HepG2 (cell line): ENCODE measurements around the gene BABAM2. TPM values are rescaled to one million over a fixed set of nuclear protein-coding genes. Genes with fewer than 3 reads are reported as not detected.

Experiments used
- NRL ChIP-seq: sonication (generic); formaldehyde crosslinking; IDR thresholded peaks from 2 replicates; pipeline ENCODE4 v1.5.0; 2020; ENCODE audit warnings: missing genetic modification reagents, mild to moderate bottlenecking, moderate library complexity, borderline replicate concordance
- RFX3 ChIP-seq: IDR thresholded peaks from 2 replicates; pipeline ENCODE4 v1.6.1; 2016; ENCODE audit warnings: missing biosample characterization, missing genetic modification reagents
- SNAPC4 ChIP-seq: sonication (generic); formaldehyde crosslinking; IDR thresholded peaks from 2 replicates; pipeline ENCODE4 v1.4.0; 2020; ENCODE audit warnings: mild to moderate bottlenecking, missing genetic modification reagents
- ZNF644 ChIP-seq: IDR thresholded peaks from 2 replicates; pipeline ENCODE4 v1.6.1; 2016; ENCODE audit warnings: low read depth
- ZSCAN20 ChIP-seq: sonication (generic); formaldehyde crosslinking; IDR thresholded peaks from 2 replicates; pipeline ENCODE4 v1.4.0; 2020; ENCODE audit warnings: missing genetic modification reagents, mild to moderate bottlenecking, borderline replicate concordance
- polyA plus RNA-seq, 8 experiments: library from polyadenylated mRNA; depleted of rRNA in 3 of 8; stranded (reverse) in 7 of 8; unstranded in 1 of 8; fragments of >200 nt; fragmentation: Illumina TruSeq in 4 of 8; extraction: Trizol in 4 of 8; gene quantifications; 2 replicates each; pipeline versions ENCODE4 v1.2.1 to v1.2.3, GENCODE V29; 2011 to 2016; ENCODE audit warnings: low read depth in 4 of 8, missing spikeins in 1 of 8, mixed read lengths in 1 of 8; ENCODE audit not compliant: insufficient read depth in 1 of 8
- total RNA-seq, 5 experiments: library from RNA; depleted of rRNA; stranded (reverse); fragments of >200 nt; fragmentation: Illumina TruSeq; extraction: Trizol; gene quantifications; 2 replicates each; pipeline ENCODE4 v1.2.3, GENCODE V29; 2016; ENCODE audit warnings: low read depth in 1 of 5
- TF ChIP-seq, protein P1 (sequence below): fragments of 450-650 bp; IDR thresholded peaks from 2 replicates; pipeline ENCODE4 v1.6.1; 2017
- TF ChIP-seq, protein P2 (sequence below): sonication (generic); formaldehyde crosslinking; IDR thresholded peaks from 2 replicates; pipeline ENCODE4 v1.8.0; 2022; ENCODE audit warnings: missing genetic modification reagents, mild to moderate bottlenecking, borderline replicate concordance
- TF ChIP-seq, protein P3 (sequence below): sonication (generic); formaldehyde crosslinking; IDR thresholded peaks from 2 replicates; pipeline ENCODE4 v1.8.0; 2022; ENCODE audit warnings: low read depth, missing genetic modification reagents

Gene BABAM2
- total and polyA plus RNA-seq, 2 of the 13 experiments (the other 11 are each of a cell fraction or from before 2014, with no cell fraction given): 24.9 to 28.0 TPM

DNA sequence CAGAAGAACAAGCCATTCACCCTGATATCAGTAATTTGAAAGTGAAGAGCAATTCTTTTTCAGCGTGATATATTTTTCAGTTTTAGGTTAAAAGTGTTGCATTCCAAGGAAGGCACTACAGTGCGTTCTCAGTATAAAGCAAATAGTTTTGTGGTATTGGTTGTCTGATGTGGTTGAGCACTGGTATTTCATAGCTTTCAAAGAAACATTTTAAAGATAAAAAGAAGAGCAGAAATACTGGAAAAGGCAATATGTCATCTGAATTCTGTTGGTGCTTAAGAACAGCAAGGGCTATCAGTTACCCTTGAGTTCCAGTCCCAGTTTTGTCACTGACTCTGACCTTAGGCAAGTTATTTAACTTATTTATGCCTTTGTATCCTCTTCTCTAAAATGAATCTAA lies 191.6 kb downstream of the BABAM2 start (continued):
- TF ChIP-seq SNAPC4 (CRISPR knock-in tag) (no peak), NRL (CRISPR knock-in tag) (no peak), ZSCAN20 (CRISPR knock-in tag) (no peak), ZNF644 (CRISPR knock-in tag) (no peak), RFX3 (CRISPR knock-in tag) (no peak)
- TF ChIP-seq, protein P1, sequence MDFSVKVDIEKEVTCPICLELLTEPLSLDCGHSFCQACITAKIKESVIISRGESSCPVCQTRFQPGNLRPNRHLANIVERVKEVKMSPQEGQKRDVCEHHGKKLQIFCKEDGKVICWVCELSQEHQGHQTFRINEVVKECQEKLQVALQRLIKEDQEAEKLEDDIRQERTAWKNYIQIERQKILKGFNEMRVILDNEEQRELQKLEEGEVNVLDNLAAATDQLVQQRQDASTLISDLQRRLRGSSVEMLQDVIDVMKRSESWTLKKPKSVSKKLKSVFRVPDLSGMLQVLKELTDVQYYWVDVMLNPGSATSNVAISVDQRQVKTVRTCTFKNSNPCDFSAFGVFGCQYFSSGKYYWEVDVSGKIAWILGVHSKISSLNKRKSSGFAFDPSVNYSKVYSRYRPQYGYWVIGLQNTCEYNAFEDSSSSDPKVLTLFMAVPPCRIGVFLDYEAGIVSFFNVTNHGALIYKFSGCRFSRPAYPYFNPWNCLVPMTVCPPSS: no peak
- TF ChIP-seq, protein P2, sequence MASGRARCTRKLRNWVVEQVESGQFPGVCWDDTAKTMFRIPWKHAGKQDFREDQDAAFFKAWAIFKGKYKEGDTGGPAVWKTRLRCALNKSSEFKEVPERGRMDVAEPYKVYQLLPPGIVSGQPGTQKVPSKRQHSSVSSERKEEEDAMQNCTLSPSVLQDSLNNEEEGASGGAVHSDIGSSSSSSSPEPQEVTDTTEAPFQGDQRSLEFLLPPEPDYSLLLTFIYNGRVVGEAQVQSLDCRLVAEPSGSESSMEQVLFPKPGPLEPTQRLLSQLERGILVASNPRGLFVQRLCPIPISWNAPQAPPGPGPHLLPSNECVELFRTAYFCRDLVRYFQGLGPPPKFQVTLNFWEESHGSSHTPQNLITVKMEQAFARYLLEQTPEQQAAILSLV (CRISPR knock-in tag): no peak
- TF ChIP-seq, protein P3, sequence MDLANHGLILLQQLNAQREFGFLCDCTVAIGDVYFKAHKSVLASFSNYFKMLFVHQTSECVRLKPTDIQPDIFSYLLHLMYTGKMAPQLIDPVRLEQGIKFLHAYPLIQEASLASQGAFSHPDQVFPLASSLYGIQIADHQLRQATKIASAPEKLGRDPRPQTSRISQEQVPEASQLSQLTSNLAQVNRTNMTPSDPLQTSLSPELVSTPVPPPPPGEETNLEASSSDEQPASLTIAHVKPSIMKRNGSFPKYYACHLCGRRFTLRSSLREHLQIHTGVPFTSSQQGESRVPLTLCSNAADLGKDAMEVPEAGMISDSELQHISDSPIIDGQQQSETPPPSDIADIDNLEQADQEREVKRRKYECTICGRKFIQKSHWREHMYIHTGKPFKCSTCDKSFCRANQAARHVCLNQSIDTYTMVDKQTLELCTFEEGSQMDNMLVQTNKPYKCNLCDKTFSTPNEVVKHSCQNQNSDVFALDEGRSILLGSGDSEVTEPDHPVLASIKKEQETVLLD (CRISPR knock-in tag): no peak
